Chondrocyte (in vitro differentiated cells): ENCODE data around the gene ASIC2. TPM values are rescaled to one million over a fixed set of nuclear protein-coding genes. Genes with fewer than 3 reads are reported as not detected.

ENCODE experiments used
- DNase-seq: peaks from one replicate; pipeline ENCODE4 v3.0.0; 2021; ENCODE audit warnings: mixed read lengths, low spot score
- H3K27ac Mint-ChIP-seq: one replicate; pipeline ENCODE4 v1.8.0; 2021; ENCODE audit warnings: mild to moderate bottlenecking, moderate library complexity, mixed read lengths; ENCODE audit not compliant: unreplicated experiment
- H3K27me3 Mint-ChIP-seq: 2 replicates; pipeline ENCODE4 v1.8.0; 2021; ENCODE audit warnings: low read depth, mixed read lengths
- H3K36me3 Mint-ChIP-seq: 2 replicates; pipeline ENCODE4 v1.8.0; 2021; ENCODE audit warnings: low read depth, mixed read lengths
- H3K4me1 Mint-ChIP-seq: 2 replicates; pipeline ENCODE4 v1.8.0; 2021; ENCODE audit warnings: low read depth, mild to moderate bottlenecking, mixed read lengths
- H3K4me3 Mint-ChIP-seq: one replicate; pipeline ENCODE4 v1.8.0; 2021; ENCODE audit warnings: mild to moderate bottlenecking, moderate library complexity, mixed read lengths; ENCODE audit not compliant: unreplicated experiment
- H3K9me3 Mint-ChIP-seq: 2 replicates; pipeline ENCODE4 v1.8.0; 2021; ENCODE audit warnings: low read depth, mixed read lengths
- CTCF ChIP-seq: fragments of 200-600 bp; sonication (generic); IDR thresholded peaks from 2 replicates; pipeline ENCODE4 v1.5.0; 2021; ENCODE audit warnings: antibody characterized with exemption, mild to moderate bottlenecking, moderate library complexity
- total RNA-seq: library from RNA; stranded (reverse); gene quantifications from 3 replicates; pipeline ENCODE4 v1.2.1, GENCODE V29; 2021

ASIC2 gene
- total RNA-seq, 1 donor from 2014 or later, result not detected

GRCh38 chr17:32998887-32999228 is 294.2 kb downstream of the ASIC2 start:
- Mint-ChIP-seq H3K9me3 (peaks cover 4% of the 10 kb centered on the region), H3K4me1 (peaks cover 8% of the 10 kb centered on the region), H3K4me3 (peak overlapping the region; percentile 63), H3K36me3 (no peaks in the 10 kb centered on the region), H3K27ac (peak overlapping the region; percentile 67), H3K27me3 (peaks cover 6% of the 10 kb centered on the region)
- DNase-seq, result no peak
- TF ChIP-seq CTCF, result no peak

- Mint-ChIP-seq H3K27ac (peak overlapping the region; percentile 67), H3K27me3 (peaks cover 6% of the 10 kb centered on the region), H3K4me1 (peaks cover 8% of the 10 kb centered on the region)
Measured at GRCh38 chr17:32998111-32998886, 294.8 kb downstream of the ASIC2 start.

GRCh38 chr17:32995416-32996045 is 297.6 kb downstream of the ASIC2 start:
- TF ChIP-seq CTCF, result no peak
- H3K9me3 Mint-ChIP-seq, result no peaks in the 10 kb centered on the region

More at GRCh38 chr17:32998111-32998886, 294.8 kb downstream of the ASIC2 start:
- Mint-ChIP-seq H3K4me3 (peak overlapping the region; percentile 63), H3K9me3 (peaks cover 4% of the 10 kb centered on the region), H3K36me3 (no peaks in the 10 kb centered on the region)
- peak; percentile 97 for TF ChIP-seq CTCF
- DNase-seq, result no peak

GRCh38 chr17:32993977-32994376 is 299.1 kb downstream of the ASIC2 start:
- H3K27me3 Mint-ChIP-seq, result peaks cover 8% of the 10 kb centered on the region
- H3K4me1 Mint-ChIP-seq, result peaks cover 8% of the 10 kb centered on the region
- no peak for DNase-seq
- no peak for TF ChIP-seq CTCF
- no peak overlapping the region for H3K4me3 Mint-ChIP-seq
- peaks cover 4% of the 10 kb centered on the region for H3K9me3 Mint-ChIP-seq
- H3K36me3 Mint-ChIP-seq, result no peaks in the 10 kb centered on the region
- H3K27ac Mint-ChIP-seq, result no peak overlapping the region

More at GRCh38 chr17:32995416-32996045, 297.6 kb downstream of the ASIC2 start:
- no peak for DNase-seq
- peaks cover 8% of the 10 kb centered on the region for H3K4me1 Mint-ChIP-seq
- H3K36me3 Mint-ChIP-seq, result no peaks in the 10 kb centered on the region
- peaks cover 8% of the 10 kb centered on the region for H3K27me3 Mint-ChIP-seq
- no peak overlapping the region for H3K27ac Mint-ChIP-seq
- H3K4me3 Mint-ChIP-seq, result no peak overlapping the region

GRCh38 chr17:32992321-32993033 is 300.6 kb downstream of the ASIC2 start:
- no peaks in the 10 kb centered on the region for H3K4me1 Mint-ChIP-seq
- no peak for TF ChIP-seq CTCF
- peaks cover 2% of the 10 kb centered on the region for H3K36me3 Mint-ChIP-seq
- peaks cover 17% of the 10 kb centered on the region for H3K9me3 Mint-ChIP-seq
- H3K27ac Mint-ChIP-seq, result no peak overlapping the region
- H3K27me3 Mint-ChIP-seq, result peaks cover 8% of the 10 kb centered on the region
- H3K4me3 Mint-ChIP-seq, result no peak overlapping the region
- no peak for DNase-seq
